22Rv1 (cell line): ENCODE measurements around the gene PCBP4.
"Not testable (repeated sequence)": the region's sequence is repeated elsewhere in the genome, so short reads cannot be mapped to it uniquely, and the experiment has no call there.

Experiments
- H3K27ac ChIP-seq: fragments of 450-650 bp; 2 replicates; pipeline ENCODE4 v1.5.1; 2017
- ZFX ChIP-seq: fragments of 450-650 bp; IDR thresholded peaks from 2 replicates; pipeline ENCODE4 v1.6.1; 2017; ENCODE audit warnings: antibody characterized with exemption, borderline replicate concordance
- TF ChIP-seq, protein P1 (sequence below): fragments of 450-650 bp; IDR thresholded peaks from 2 replicates; pipeline ENCODE4 v1.5.1; 2017; ENCODE audit warnings: mild to moderate bottlenecking

The PCBP4 gene

DNA sequence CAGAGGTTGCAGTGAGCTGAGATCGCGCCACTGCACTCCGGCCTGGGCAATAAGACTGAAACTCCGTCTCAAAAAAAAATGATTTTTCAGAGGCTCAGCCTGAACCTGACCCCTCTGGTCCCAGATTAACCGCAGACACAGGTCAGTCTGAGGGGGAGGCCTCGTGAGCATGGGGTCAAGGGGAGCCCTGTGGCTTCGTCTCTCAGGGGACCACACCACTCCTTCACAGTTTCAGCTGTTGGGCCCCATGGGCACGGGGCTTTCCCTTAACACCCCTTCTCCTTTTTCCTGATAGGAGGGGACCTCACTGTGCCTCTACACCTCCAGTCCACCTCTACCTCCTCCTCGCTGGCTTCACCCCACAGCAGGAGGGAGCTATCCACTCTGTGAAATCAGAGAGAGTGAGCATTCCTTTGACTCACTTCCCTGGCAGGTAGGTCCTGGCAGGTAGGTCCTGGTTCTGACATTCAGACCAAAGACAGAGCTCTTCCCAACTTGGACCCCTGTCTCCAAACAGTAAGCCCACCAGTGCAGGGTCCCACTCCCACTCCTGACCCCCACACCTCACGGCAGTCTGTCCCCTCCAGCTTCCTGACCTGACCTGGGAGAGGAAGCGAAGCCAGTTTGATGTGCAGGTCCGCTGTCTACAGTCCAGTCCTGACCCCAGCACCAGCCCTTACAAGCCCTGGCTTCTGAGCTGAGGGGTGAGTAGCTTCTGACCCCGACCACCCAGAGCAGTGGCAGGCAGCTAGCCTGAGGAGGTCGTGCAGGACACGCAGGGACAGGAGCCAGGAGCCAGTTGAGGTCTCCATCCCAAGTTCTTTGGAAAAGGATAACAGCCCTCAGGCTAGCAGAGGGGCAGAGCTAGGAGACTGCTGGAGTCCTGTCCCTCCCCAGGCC, 34.5 kb downstream of the PCBP4 start:
- H3K27ac ChIP-seq = no peak overlapping the region
- TF ChIP-seq, protein P1, sequence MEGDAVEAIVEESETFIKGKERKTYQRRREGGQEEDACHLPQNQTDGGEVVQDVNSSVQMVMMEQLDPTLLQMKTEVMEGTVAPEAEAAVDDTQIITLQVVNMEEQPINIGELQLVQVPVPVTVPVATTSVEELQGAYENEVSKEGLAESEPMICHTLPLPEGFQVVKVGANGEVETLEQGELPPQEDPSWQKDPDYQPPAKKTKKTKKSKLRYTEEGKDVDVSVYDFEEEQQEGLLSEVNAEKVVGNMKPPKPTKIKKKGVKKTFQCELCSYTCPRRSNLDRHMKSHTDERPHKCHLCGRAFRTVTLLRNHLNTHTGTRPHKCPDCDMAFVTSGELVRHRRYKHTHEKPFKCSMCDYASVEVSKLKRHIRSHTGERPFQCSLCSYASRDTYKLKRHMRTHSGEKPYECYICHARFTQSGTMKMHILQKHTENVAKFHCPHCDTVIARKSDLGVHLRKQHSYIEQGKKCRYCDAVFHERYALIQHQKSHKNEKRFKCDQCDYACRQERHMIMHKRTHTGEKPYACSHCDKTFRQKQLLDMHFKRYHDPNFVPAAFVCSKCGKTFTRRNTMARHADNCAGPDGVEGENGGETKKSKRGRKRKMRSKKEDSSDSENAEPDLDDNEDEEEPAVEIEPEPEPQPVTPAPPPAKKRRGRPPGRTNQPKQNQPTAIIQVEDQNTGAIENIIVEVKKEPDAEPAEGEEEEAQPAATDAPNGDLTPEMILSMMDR = no peak
- no peak for TF ChIP-seq ZFX

DNA sequence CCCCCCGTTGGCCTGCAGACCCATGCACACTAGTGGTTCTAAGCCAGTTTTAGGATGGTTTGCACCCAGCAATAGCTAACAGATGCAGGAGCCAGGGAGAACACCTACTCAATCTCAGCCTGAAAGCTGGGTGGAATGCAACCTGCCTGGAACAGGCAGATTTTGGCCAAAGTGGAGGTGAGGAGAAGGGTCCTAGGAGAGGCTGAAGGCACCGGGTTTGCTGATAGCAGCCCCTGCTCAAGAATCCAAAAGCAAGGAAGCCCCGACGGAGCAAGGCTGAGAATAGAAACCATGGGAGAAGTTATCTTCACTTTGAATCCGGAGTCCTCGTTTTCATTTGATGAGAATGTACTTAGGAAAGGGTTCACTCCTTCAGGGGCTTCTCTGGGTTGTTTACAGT, 35.5 kb downstream of the PCBP4 start:
- TF ChIP-seq, protein P1 = no peak
- TF ChIP-seq ZFX = no peak
- H3K27ac ChIP-seq = no peak overlapping the region

DNA sequence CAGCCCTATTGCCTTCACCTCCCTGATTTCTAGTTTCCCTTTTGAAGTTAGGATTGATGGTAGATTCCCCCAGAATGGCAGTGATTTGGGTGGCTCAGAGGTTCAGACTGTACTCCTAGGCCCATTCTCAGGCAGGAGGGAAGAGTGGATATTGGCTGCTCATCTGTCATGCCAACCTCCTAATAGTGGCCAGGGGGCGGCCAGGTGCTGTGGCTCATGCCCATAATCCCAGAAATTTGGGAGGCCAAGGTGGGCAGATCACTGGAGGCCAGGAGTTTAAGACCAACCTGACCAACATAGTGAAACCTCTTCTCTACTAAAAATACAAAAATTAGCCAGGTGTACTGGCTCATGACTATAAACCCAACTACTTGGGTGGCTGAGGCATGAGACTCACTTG, 36.8 kb downstream of the PCBP4 start:
- H3K27ac ChIP-seq = no peak overlapping the region
- TF ChIP-seq, protein P1 = no peak
- no peak for TF ChIP-seq ZFX

DNA sequence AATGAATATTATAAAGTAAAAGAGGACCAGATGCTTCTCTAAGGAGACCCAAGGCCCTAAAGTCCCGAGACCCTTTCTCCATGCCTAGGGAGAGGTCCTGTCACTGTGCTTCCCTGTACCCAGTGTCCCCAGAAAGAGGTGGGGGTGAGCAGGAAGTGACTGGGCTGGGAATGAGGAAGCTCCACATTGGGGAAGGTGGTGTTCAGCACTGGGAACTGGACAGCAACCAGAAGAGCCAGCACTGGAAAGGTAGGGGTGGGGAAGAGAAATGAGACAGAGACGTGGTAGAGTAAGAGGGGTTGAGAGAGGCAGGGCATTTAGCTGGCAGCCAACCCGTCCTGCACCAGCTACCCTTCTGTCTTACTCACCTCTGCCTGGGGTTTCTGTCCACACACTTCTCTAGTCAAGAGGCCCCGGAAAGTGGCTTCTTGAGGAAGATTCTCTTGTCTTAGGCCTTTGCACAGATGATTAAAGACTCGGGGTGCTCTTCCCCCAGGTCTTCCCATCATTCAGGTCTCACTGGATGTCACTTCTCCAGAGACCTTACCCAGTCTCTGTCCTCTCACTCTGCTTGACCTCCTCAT, 37.7 kb downstream of the PCBP4 start:
- no peak for TF ChIP-seq ZFX
- TF ChIP-seq, protein P1 = no peak
- no peak overlapping the region for H3K27ac ChIP-seq

DNA sequence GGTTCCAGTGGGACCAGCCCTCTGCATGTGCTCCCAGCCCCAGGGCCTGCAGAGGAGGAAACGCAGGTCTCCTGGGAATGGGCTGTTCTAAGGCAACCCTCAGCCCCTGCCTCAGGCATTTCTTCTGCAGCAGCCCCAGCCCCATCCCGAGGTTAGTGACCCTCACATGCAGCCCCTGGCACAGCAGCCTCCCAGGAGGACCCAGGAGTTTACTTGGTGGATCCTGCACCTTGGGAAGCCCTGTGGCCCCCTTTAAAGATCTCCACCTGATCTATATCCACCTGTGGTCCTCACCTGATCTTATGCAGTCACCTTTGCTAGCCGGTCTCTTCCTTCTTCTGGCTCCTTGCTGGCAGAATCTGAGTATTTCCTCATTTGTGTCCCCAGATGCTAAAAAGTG, 38.3 kb downstream of the PCBP4 start:
- not testable (repeated sequence) for H3K27ac ChIP-seq

DNA sequence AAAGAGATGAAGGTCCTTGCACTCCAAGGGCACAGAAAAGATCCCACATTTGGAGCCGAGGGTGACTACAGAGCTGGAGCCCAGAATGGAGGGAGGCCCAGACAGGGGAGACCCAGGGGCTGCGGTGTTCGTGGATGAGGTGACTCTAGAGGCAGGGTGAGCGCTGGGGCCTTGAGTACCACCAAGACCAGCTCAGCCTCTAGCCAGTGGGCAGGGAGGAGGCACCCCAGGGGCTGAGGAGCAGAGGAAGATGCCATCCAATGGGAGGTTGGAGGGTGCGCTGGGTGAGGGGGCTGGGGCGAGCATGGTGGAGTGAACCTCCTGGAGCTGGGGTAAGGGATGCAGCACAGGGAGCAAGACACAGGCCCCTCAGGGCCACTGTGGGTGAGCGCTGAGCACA, 38.8 kb downstream of the PCBP4 start:
- H3K27ac ChIP-seq = no peak overlapping the region
- TF ChIP-seq ZFX = no peak
- TF ChIP-seq, protein P1 = no peak

DNA sequence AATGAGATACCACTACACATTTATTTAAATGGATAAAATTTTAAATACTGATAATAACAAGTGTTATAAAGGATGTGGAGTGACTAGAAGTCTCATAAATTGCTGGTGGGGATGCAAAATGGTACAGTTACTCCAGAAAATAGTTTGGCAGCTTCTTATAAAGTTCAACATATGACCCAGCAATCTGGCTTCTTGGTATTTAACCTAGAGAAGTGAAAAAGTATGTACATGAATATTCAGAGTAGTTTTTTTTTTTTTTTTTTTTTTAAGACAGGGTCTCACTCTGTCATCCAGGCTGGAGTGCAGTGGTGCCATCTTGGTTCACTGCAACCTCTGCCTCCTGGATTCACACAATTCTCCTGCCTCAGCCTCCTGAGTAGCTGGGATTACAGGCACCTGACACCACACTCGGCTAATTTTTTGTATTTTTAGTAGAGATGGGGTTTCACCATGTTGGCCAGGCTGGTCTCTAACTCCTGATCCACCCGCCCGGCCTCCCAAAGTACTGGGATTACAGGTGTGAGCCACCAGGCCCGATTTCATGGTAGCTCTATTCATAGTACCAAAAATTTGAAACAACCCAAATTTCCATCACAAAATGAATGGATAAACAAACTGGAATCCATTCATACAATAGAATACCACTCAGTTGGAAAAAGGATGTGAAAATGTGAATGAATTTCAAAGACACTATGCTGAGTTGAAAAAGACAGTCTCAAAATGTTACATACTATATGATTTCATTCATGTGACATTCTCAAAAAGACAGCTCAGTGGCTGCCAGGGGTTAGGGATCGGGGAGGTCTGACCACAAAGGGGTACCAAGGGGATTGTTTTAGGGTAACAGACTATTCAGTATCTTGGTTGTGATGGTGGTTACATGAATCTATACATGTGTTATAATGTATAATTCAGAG, 39.9 kb downstream of the PCBP4 start:
- H3K27ac ChIP-seq = no peak overlapping the region
- TF ChIP-seq, protein P1 = no peak
- no peak for TF ChIP-seq ZFX
